Fibroblast of mammary gland (primary cell): Measurements from ENCODE around the gene ANO7.

Experiments
- DNase-seq: peaks from one replicate; pipeline ENCODE4 v3.0.0-alpha.2; 2010; ENCODE audit warnings: low read depth
- H3K4me3 ChIP-seq: 2 replicates; pipeline ENCODE4 v1.5.1; 2011; ENCODE audit warnings: low read depth, mild to moderate bottlenecking, low read length, moderate library complexity; ENCODE audit not compliant: control insufficient read depth
- CTCF ChIP-seq: conservative IDR thresholded peaks from 2 replicates; pipeline ENCODE4 v1.5.1; 2011; ENCODE audit warnings: low read depth, low read length, inconsistent platforms; ENCODE audit not compliant: control insufficient read depth, insufficient read depth

Gene ANO7

GRCh38 chr2:241238693-241239198 is 50.3 kb downstream of the ANO7 start:
- no peak overlapping the region for H3K4me3 ChIP-seq
- no peak for TF ChIP-seq CTCF
- DNase-seq = no peak

GRCh38 chr2:241239552-241240202 is 51.2 kb downstream of the ANO7 start:
- no peak overlapping the region for H3K4me3 ChIP-seq
- DNase-seq = no peak
- TF ChIP-seq CTCF = no peak

- DNase-seq = no peak
- H3K4me3 ChIP-seq = no peak overlapping the region
- no peak for TF ChIP-seq CTCF
Observed at GRCh38 chr2:241240320-241241004, 52.0 kb downstream of the ANO7 start.

- no peak for DNase-seq
- H3K4me3 ChIP-seq = no peak overlapping the region
- TF ChIP-seq CTCF = no peak
Observed at GRCh38 chr2:241241669-241242068, 53.2 kb downstream of the ANO7 start.

GRCh38 chr2:241242306-241242705 is 53.8 kb downstream of the ANO7 start:
- no peak for DNase-seq
- TF ChIP-seq CTCF = no peak
- H3K4me3 ChIP-seq = no peak overlapping the region

GRCh38 chr2:241244368-241244767 is 55.9 kb downstream of the ANO7 start:
- no peak for DNase-seq
- H3K4me3 ChIP-seq = no peak overlapping the region
- no peak for TF ChIP-seq CTCF
